ENCODE results near the gene MED27. TPM values are rescaled to one million over a fixed set of nuclear protein-coding genes. Genes with fewer than 3 reads are reported as not detected.

MED27 gene
- total RNA-seq, 3 donors from 2014 or later = 14.4 to 20.3 (median 15.8) TPM

- DNase-seq (ENCODE audit: low spot score in 2 of 2) = no peak
- H3K36me3 ChIP-seq = no peaks in the 10 kb centered on the region
- H3K4me1 ChIP-seq = no peaks in the 10 kb centered on the region
- H3K27ac ChIP-seq = no peak overlapping the region
- TF ChIP-seq POLR2A (IDR thresholded peaks at IDR 0.05) (no peak), CTCF (IDR thresholded peaks at IDR 0.05) (no peak), POLR2AphosphoS5 (IDR thresholded peaks at IDR 0.05) (no peak)
- H3K4me3 ChIP-seq = no peak overlapping the region
- H3K9me3 ChIP-seq = no peaks in the 10 kb centered on the region
- intact Hi-C loops (cut with DNase I; ENCODE audit: low total_unique reads) = loop anchor here (1.0 kb wide), 1 partner anchor 26 kb away; no protein-coding TSS in a partner anchor
- H3K27me3 ChIP-seq = no peaks in the 10 kb centered on the region
These were observed 230.3 kb downstream of the MED27 start for GRCh38 chr9:131849391-131849790.

GRCh38 chr9:131848570-131849160 is 231.0 kb downstream of the MED27 start:
- Histone ChIP-seq H3K27me3 (no peaks in the 10 kb centered on the region), H3K27ac (no peak overlapping the region), H3K36me3 (no peaks in the 10 kb centered on the region), H3K4me3 (no peak overlapping the region), H3K9me3 (no peaks in the 10 kb centered on the region), H3K4me1 (no peaks in the 10 kb centered on the region)
- TF ChIP-seq POLR2A (IDR thresholded peaks at IDR 0.05) = no peak
- no peak for TF ChIP-seq POLR2AphosphoS5 (IDR thresholded peaks at IDR 0.05)
- no peak for TF ChIP-seq CTCF (IDR thresholded peaks at IDR 0.05)
- no peak for DNase-seq (ENCODE audit: low spot score in 2 of 2)
- intact Hi-C loops (cut with DNase I; ENCODE audit: low total_unique reads) = loop anchor here (1.0 kb wide), 1 partner anchor 25 kb away; no protein-coding TSS in a partner anchor

GRCh38 chr9:131847665-131848354 is 231.9 kb downstream of the MED27 start:
- Histone ChIP-seq H3K27me3 (no peaks in the 10 kb centered on the region), H3K4me3 (no peak overlapping the region), H3K27ac (no peak overlapping the region), H3K36me3 (no peaks in the 10 kb centered on the region), H3K4me1 (no peaks in the 10 kb centered on the region), H3K9me3 (no peaks in the 10 kb centered on the region)
- DNase-seq (ENCODE audit: low spot score in 2 of 2) = no peak
- no peak for TF ChIP-seq POLR2A (IDR thresholded peaks at IDR 0.05)
- TF ChIP-seq POLR2AphosphoS5 (IDR thresholded peaks at IDR 0.05) = no peak
- TF ChIP-seq CTCF (IDR thresholded peaks at IDR 0.05) = no peak
- intact Hi-C loops (cut with DNase I; ENCODE audit: low total_unique reads) = no loop called here

- no peak overlapping the region for H3K27ac ChIP-seq
- no peak overlapping the region for H3K4me3 ChIP-seq
- no peaks in the 10 kb centered on the region for H3K36me3 ChIP-seq
- no peaks in the 10 kb centered on the region for H3K4me1 ChIP-seq
- H3K27me3 ChIP-seq = no peaks in the 10 kb centered on the region
- intact Hi-C loops (cut with DNase I; ENCODE audit: low total_unique reads) = no loop called here
- TF ChIP-seq CTCF (IDR thresholded peaks at IDR 0.05) (no peak), POLR2A (IDR thresholded peaks at IDR 0.05) (no peak), POLR2AphosphoS5 (IDR thresholded peaks at IDR 0.05) (no peak)
- DNase-seq (ENCODE audit: low spot score in 2 of 2) = no peak
- no peaks in the 10 kb centered on the region for H3K9me3 ChIP-seq
These were observed 234.1 kb downstream of the MED27 start for GRCh38 chr9:131845305-131846298.
